IMR-90 (cell line): Measurements from ENCODE around the gene ACAP2.
"Not testable (repeated sequence)": the region's sequence is repeated elsewhere in the genome, so short reads cannot be mapped to it uniquely, and the experiment has no call there.

ENCODE experiments used
- BHLHE40 ChIP-seq: fragments of 150-350 bp; IDR thresholded peaks from 2 replicates; pipeline ENCODE4 v1.6.1; 2016; ENCODE audit warnings: mild to moderate bottlenecking, low read depth, low read length
- CEBPB ChIP-seq: IDR thresholded peaks from 2 replicates; pipeline ENCODE4 v1.6.1; 2012; ENCODE audit warnings: low read depth, low read length, improper control_type of control experiment
- CTCF ChIP-seq: conservative IDR thresholded peaks from 2 replicates; pipeline ENCODE4 v1.5.1; 2012; ENCODE audit warnings: mild to moderate bottlenecking, low read depth, low read length, improper control_type of control experiment
- MAFK ChIP-seq: IDR thresholded peaks from 2 replicates; pipeline ENCODE4 v1.6.1; 2012; ENCODE audit warnings: low read depth, low read length, improper control_type of control experiment
- POLR2A ChIP-seq: IDR thresholded peaks from 2 replicates; pipeline ENCODE4 v1.6.1; 2012; ENCODE audit warnings: mild to moderate bottlenecking, low read depth, low read length
- USF2 ChIP-seq: fragments of 150-350 bp; IDR thresholded peaks from 2 replicates; pipeline ENCODE4 v1.6.1; 2017; ENCODE audit warnings: mild to moderate bottlenecking, antibody characterized with exemption, low read length, low read depth

DNA sequence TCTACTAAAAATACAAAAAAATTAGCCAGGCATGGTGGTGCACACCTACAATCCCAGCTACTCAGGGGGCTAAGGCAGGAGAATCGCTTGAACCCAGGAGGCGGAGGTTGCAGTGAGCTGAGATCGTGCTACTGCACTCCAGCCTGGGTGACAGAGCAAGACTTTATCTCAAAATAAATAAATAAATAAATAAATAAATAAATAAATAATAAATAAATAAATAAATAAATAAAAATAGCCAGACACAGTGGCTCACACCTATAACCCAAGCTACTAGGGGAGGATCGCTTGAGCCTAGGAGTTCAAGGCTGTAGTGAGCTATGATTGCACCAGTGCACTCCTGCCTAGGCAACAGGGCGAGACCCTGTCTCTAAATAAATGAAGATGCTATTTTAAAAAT, 152.2 kb downstream of the ACAP2 start:
- TF ChIP-seq POLR2A, MAFK, CEBPB, CTCF, USF2, BHLHE40: not testable (repeated sequence)
